IPS-NIHi7 (cell line): ENCODE data around the gene RBM34.
A peak's percentile ranks its signal among the peaks of the same experiment; 100 is the strongest.
"Not testable (repeated sequence)": the region's sequence is repeated elsewhere in the genome, so short reads cannot be mapped to it uniquely, and the experiment has no call there.

Experiments used
- DNase-seq: peaks from one replicate; pipeline ENCODE4 v3.0.0; 2012; ENCODE audit warnings: mixed read lengths; ENCODE audit errors: extremely low spot score

The RBM34 gene

GRCh38 chr1:235092415-235092814, 68.6 kb downstream of the RBM34 start:
- not testable (repeated sequence) for DNase-seq

- not testable (repeated sequence) for DNase-seq
These were observed 69.0 kb downstream of the RBM34 start for GRCh38 chr1:235092045-235092406.

GRCh38 chr1:235091319-235092044, 69.6 kb downstream of the RBM34 start:
- DNase-seq, result not testable (repeated sequence)

- DNase-seq, result peak; percentile 58
These were observed 70.5 kb downstream of the RBM34 start for GRCh38 chr1:235090406-235091069.

GRCh38 chr1:235088907-235089306, 72.1 kb downstream of the RBM34 start:
- no peak for DNase-seq

- no peak for DNase-seq
These were observed 72.6 kb downstream of the RBM34 start for GRCh38 chr1:235088430-235088829.

GRCh38 chr1:235087906-235088305, 73.1 kb downstream of the RBM34 start:
- DNase-seq, result no peak

GRCh38 chr1:235085411-235086117, 75.5 kb downstream of the RBM34 start:
- DNase-seq, result not testable (repeated sequence)
